B cell (primary cell): Measurements from ENCODE around the gene ARRDC3. TPM values are rescaled to one million over a fixed set of nuclear protein-coding genes. Genes with fewer than 3 reads are reported as not detected.

ENCODE experiments used
- ATAC-seq: fragments of 200-7000 bp; cut with Tn5 transposase; one replicate; pipeline ENCODE4 v1.10.0; 2021; ENCODE audit warnings: low read depth, mild to moderate bottlenecking, moderate number of reproducible peaks, moderate library complexity
- CTCF ChIA-PET: fragments of 350-600 bp; sonication (Branson Sonifier 250); formaldehyde crosslinking; loops from one replicate; lab custom pipeline; 2021; ENCODE audit warnings: antibody characterized with exemption, inconsistent platforms; lab: Charles Lee
- POLR2A ChIA-PET: fragments of 350-600 bp; sonication (Branson Sonifier 250); formaldehyde crosslinking; loops from one replicate; lab custom pipeline; 2021; ENCODE audit warnings: antibody characterized with exemption; lab: Charles Lee
- DNase-seq: peaks from one replicate; pipeline ENCODE4 v3.0.0; 2013
- H2AFZ ChIP-seq: 2 replicates; pipeline ENCODE4 v1.6.1; 2012; ENCODE audit warnings: mild to moderate bottlenecking, low read depth, low read length; ENCODE audit not compliant: insufficient read depth, poor library complexity, severe bottlenecking
- H3K27ac ChIP-seq, 2 donors: 1 replicate in 1 of 2; 2 replicates in 1 of 2; pipeline ENCODE4 v1.5.1; 2012 to 2013; ENCODE audit warnings: low read length in 2 of 2, mild to moderate bottlenecking in 2 of 2, moderate library complexity in 1 of 2
- H3K27me3 ChIP-seq, 4 experiments: fragments of 200-600 bp in 1 of 4; sonication (generic) in 1 of 4; replicated peaks in 1 of 4; 1 replicate in 2 of 4; 2 replicates in 2 of 4; pipeline versions ENCODE4 v1.6.1 to v1.7.0; 2013 to 2016; ENCODE audit warnings: low read length in 3 of 4, mild to moderate bottlenecking in 2 of 4, mixed read lengths in 1 of 4, moderate library complexity in 1 of 4; ENCODE audit not compliant: insufficient read depth in 4 of 4, control insufficient read depth in 3 of 4; ENCODE audit errors: control extremely low read depth in 1 of 4
- H3K36me3 ChIP-seq, 2 experiments: replicated peaks in 1 of 2; 1 replicate in 1 of 2; 2 replicates in 1 of 2; pipeline versions ENCODE4 v1.6.1 to v1.7.1; 2013; ENCODE audit warnings: low read length in 1 of 2; ENCODE audit not compliant: insufficient read depth in 2 of 2, control insufficient read depth in 1 of 2; ENCODE audit errors: control extremely low read depth in 1 of 2, extremely low read depth in 1 of 2
- H3K4me1 ChIP-seq, 2 donors: fragments of 200-600 bp in 1 of 2; sonication (generic) in 1 of 2; 1 replicate in 1 of 2; 2 replicates in 1 of 2; pipeline versions ENCODE4 v1.5.1 to v1.6.1; 2013 to 2017; ENCODE audit warnings: low read length in 2 of 2; ENCODE audit not compliant: control insufficient read depth in 2 of 2, insufficient read depth in 2 of 2
- H3K4me2 ChIP-seq: replicated peaks from 2 replicates; pipeline ENCODE3; 2012; ENCODE audit warnings: mild to moderate bottlenecking, low read depth, low read length; ENCODE audit not compliant: poor library complexity, severe bottlenecking
- H3K4me3 ChIP-seq, 5 experiments: fragments of 200-600 bp in 1 of 5; sonication (generic) in 1 of 5; 1 replicate in 3 of 5; 2 replicates in 2 of 5; pipeline versions ENCODE4 v1.5.1 to v1.7.0; 2011 to 2016; ENCODE audit warnings: low read length in 4 of 5, mild to moderate bottlenecking in 4 of 5, low read depth in 2 of 5, control low read depth in 1 of 5, moderate library complexity in 1 of 5; ENCODE audit not compliant: insufficient read depth in 1 of 5; ENCODE audit errors: control extremely low read depth in 1 of 5, extremely low read depth in 1 of 5
- H3K79me2 ChIP-seq: fragments of 200-600 bp; sonication (generic); one replicate; pipeline ENCODE4 v1.6.0; 2016; ENCODE audit warnings: low read length; ENCODE audit not compliant: control insufficient read depth, insufficient read depth
- H3K9ac ChIP-seq: fragments of 200-600 bp; sonication (generic); 2 replicates; pipeline ENCODE4 v1.6.1; 2017; ENCODE audit warnings: mild to moderate bottlenecking, low read length, moderate library complexity
- H3K9me3 ChIP-seq, 3 donors: one replicate each; pipeline versions ENCODE4 v1.6.1 to v1.7.1; 2013; ENCODE audit warnings: low read length in 2 of 3; ENCODE audit not compliant: control insufficient read depth in 2 of 3, insufficient read depth in 1 of 3; ENCODE audit errors: control extremely low read depth in 1 of 3
- H4K20me1 ChIP-seq: 2 replicates; pipeline ENCODE4 v1.6.0; 2012; ENCODE audit warnings: mild to moderate bottlenecking, low read length; ENCODE audit not compliant: insufficient read depth, control insufficient read depth, poor library complexity, severe bottlenecking
- H3K27ac Mint-ChIP-seq: one replicate; pipeline ENCODE4 v1.8.0; 2021; ENCODE audit warnings: mixed read lengths
- H3K27me3 Mint-ChIP-seq: one replicate; pipeline ENCODE4 v1.8.0; 2021; ENCODE audit warnings: mixed read lengths
- H3K4me1 Mint-ChIP-seq: one replicate; pipeline ENCODE4 v1.8.0; 2021; ENCODE audit warnings: mixed read lengths
- H3K4me3 Mint-ChIP-seq: one replicate; pipeline ENCODE4 v1.8.0; 2021; ENCODE audit warnings: mixed read lengths
- H3K9me3 Mint-ChIP-seq: one replicate; pipeline ENCODE4 v1.8.0; 2022; ENCODE audit warnings: mixed read lengths; ENCODE audit not compliant: insufficient read depth
- CTCF ChIP-seq: fragments of 200-600 bp; IDR thresholded peaks from one replicate; pipeline ENCODE4 v1.8.0; 2022; ENCODE audit warnings: antibody characterized with exemption, mild to moderate bottlenecking
- EZH2 ChIP-seq: IDR thresholded peaks from 2 replicates; pipeline ENCODE4 v1.6.1; 2012; ENCODE audit warnings: borderline replicate concordance, low read depth, mild to moderate bottlenecking, moderate library complexity, low read length; ENCODE audit not compliant: insufficient read depth, poor library complexity, severe bottlenecking
- WGBS: methylation state at CpG from one replicate; pipeline ENCODE4 v1.1.5; 2013; ENCODE audit warnings: missing lambda C conversion rate; ENCODE audit not compliant: insufficient coverage; 5-methylcytosine and 5-hydroxymethylcytosine counted together
- intact Hi-C: fragments of 100-400 bp; cut with micrococcal nuclease; formaldehyde crosslinking; loops from one replicate; pipeline ENCODE4 v1.10.0; 2022
- polyA plus RNA-seq: library from polyadenylated mRNA; depleted of rRNA; stranded (reverse); fragments of >200 nt; gene quantifications from 2 replicates; pipeline ENCODE4 v1.2.3, GENCODE V29; 2012
- total RNA-seq, 2 donors: library from RNA; stranded (reverse); fragments of 120-200 nt in 1 of 2; gene quantifications; 1 replicate in 1 of 2; 2 replicates in 1 of 2; pipeline versions ENCODE4 v1.2.3 to v1.2.4, GENCODE V29; 2013 to 2022

The ARRDC3 gene
- total and polyA plus RNA-seq, 2 donors (not counting 1 experiment from before 2014, with no cell fraction given), result 52.9 to 84.9 TPM

GRCh38 chr5:91361055-91361701 lies 21.9 kb downstream of the ARRDC3 start:
- ChIA-PET CTCF (interaction anchor here (1.0 to 1.4 kb wide), 2 partner anchors 10 to 19 kb away, joined by 3 read pairs; no protein-coding TSS in a partner anchor), POLR2A (no interaction called here)
- H3K27ac Mint-ChIP-seq, result peak overlapping the region; percentile 28
- H3K4me1 ChIP-seq, result peaks cover 17 to 18% of the 10 kb centered on the region in 2 donors
- H3K9me3 ChIP-seq, result no peaks in the 10 kb centered on the region
- intact Hi-C loops, result no loop called here
- WGBS, result no CpG with 5 or more reads among the region's 6 CpGs
- no peak for TF ChIP-seq EZH2
- TF ChIP-seq CTCF, result no peak
- H3K79me2 ChIP-seq, result no peaks in the 10 kb centered on the region
- peak overlapping the region; percentile 51 for H3K4me2 ChIP-seq
- DNase-seq (no peak), ATAC-seq (peak; percentile 49)
- peak overlapping the region in 1 of 5 experiments; percentile 13 for H3K4me3 ChIP-seq
- peak overlapping the region; percentile 10 for H2AFZ ChIP-seq
- peaks cover 3% of the 10 kb centered on the region for H3K9me3 Mint-ChIP-seq
- no peaks in the 10 kb centered on the region for H3K27me3 Mint-ChIP-seq
- no peak overlapping the region for H3K9ac ChIP-seq
- H3K4me3 Mint-ChIP-seq, result peak overlapping the region; percentile 44
- no peaks in the 10 kb centered on the region for H3K27me3 ChIP-seq
- peaks cover 25% of the 10 kb centered on the region for H3K4me1 Mint-ChIP-seq
- H4K20me1 ChIP-seq, result no peaks in the 10 kb centered on the region
- no peaks in the 10 kb centered on the region for H3K36me3 ChIP-seq
- H3K27ac ChIP-seq, result no peak overlapping the region

DNA sequence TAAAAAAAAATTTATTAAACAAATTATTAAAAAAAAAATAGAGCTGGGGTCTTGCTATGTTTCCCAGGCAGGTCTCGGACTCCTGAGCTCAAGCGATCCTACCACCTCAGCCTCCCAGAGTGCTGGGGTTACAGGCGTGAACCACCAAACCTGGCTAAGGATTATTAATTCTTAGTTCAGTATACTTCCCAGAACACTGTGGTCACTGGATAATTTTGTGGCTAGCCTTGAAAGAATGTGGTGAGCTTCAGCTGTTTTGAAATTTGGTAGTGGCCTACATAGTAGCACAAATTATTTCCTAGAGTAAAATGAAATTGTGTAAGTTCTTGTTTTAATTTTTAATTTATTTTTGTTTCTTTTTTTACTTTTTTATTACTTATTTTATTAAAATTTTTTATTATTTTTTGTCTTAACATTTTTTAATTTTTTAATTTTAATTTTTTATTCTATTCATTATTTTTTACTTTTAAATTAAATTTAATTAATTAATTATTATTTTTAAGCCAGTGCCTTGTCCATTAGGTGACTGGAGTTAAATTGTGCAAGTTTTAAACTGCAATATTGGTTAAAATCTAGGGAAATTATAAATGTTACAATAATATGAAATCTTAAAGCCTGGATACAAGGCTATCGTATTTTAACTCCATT lies 23.0 kb downstream of the ARRDC3 start:
- Histone ChIP-seq H3K27me3 (no peaks in the 10 kb centered on the region), H3K79me2 (no peaks in the 10 kb centered on the region), H3K36me3 (no peaks in the 10 kb centered on the region), H3K4me2 (peak overlapping the region; percentile 51), H3K4me3 (no peak overlapping the region), H3K9me3 (no peaks in the 10 kb centered on the region), H3K27ac (no peak overlapping the region), H3K4me1 (peaks cover 25 to 27% of the 10 kb centered on the region in 2 donors), H2AFZ (no peak overlapping the region), H3K9ac (no peak overlapping the region), H4K20me1 (no peaks in the 10 kb centered on the region)
- TF ChIP-seq EZH2, result no peak
- no peak for TF ChIP-seq CTCF
- ChIA-PET POLR2A (no interaction called here), CTCF (no interaction called here)
- peaks cover 3% of the 10 kb centered on the region for H3K9me3 Mint-ChIP-seq
- no peaks in the 10 kb centered on the region for H3K27me3 Mint-ChIP-seq
- H3K4me1 Mint-ChIP-seq, result peaks cover 32% of the 10 kb centered on the region
- intact Hi-C loops, result no loop called here
- no peak overlapping the region for H3K4me3 Mint-ChIP-seq
- DNase-seq (no peak), ATAC-seq (no peak)
- H3K27ac Mint-ChIP-seq, result no peak overlapping the region
- WGBS, result 90% methylated on average over 2 of the region's 4 CpGs
